HG02840 (cell line): ENCODE measurements around the gene TTI1.

ENCODE experiments used
- ATAC-seq: cut with Tn5 transposase; IDR thresholded peaks from one replicate; pipeline ENCODE4 v1.9.1; 2021; ENCODE audit warnings: mild to moderate bottlenecking, moderate library complexity, moderate number of reproducible peaks; ENCODE audit not compliant: unreplicated experiment, low FRiP score

Gene TTI1

DNA sequence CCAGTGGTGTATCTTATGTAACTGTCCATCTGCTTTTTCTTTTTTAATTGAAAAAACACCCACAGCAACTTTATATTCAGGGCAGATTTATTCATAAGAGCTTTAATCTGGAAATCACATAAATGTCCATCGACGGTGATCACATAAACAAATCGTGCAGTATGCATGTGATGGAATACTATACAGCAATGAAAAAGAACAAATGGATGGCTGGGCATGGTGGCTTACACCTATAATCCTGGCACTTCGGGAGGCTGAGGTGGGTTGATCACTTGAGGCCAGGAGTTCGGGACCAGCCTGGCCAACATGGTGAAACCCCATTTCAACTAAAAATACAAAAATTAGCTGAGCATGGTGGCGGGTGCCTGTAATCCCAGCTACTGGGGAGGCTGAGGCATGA lies 91.3 kb downstream of the TTI1 start:
- ATAC-seq: no peak

DNA sequence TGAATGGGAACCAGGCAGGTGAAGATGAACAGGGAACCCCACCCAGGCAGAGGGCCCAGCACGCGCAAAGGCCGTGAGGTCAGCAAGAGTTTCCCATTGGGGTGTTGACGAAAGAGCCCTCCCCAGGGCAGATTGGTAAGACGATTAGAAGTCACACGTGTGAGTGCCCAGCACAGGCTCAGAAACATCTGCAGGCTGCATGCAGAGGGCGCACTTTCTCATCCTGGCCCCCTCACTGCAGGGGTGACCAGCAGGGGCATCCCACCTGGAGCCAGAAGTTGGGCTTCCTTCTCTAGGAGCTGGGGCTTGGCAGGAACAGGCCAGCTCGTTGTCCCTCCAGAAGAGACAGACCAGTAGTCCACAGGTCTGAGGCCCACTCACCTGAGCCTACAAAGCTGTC lies 91.9 kb downstream of the TTI1 start:
- ATAC-seq: no peak

DNA sequence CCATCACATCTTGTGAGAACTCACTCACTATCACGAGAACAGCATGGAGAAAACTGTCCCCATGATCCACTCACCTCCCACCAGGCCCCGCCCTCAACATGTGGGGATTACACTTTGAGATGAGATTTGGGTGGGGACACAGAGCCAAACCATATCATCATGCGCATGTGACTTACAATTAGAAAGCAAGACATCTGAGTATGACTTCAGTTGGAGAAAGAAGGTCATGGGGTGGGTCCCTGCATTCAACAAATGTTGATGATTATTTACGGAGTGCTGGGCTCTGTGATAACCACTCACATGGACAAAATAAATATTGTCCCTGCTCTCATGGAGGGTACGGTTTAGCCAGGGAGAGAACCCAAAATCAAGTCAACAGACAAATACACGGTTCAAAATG lies 92.4 kb downstream of the TTI1 start:
- ATAC-seq: no peak

DNA sequence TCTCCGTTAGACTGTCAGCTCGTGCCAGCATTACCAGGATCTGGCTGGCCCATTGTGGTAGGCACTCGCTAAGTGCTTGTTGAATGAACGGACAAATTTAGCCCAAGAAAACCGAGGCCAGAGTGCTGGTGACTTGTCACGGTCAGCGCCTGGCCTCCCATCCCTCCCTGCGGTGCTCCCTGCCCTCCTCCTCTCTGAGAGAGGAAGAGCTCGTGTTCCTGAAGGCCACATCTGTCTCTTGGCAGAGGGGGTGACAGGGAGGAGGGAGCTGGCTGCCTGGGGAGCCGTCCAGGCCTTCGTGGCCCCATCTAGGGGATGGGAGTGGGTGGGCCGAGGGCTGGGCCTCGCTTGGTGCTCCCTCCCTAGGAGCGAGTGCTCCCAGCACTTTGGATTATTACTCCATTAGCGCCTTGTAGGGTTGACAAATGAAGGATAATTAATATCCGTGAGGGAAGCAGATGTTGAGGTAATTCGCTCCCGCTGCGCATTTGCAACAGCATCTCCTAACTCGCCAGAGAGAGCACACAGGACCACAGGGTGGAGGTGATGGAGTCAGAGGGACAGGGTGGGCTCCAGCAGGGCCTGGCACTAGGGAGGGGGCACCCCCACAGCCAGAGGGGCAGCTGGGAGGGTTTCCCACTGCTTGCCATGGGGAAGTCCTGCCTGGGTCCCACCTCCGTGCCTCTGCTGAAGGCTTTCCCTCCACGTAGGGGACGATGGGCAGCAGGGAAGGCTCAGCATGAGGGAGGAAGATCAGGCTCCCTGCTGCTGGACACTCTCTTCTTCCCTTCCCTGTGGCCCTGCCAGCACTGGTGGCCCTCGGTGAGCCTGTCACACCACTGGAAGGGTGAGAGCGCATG lies 93.3 kb downstream of the TTI1 start:
- no peak for ATAC-seq

DNA sequence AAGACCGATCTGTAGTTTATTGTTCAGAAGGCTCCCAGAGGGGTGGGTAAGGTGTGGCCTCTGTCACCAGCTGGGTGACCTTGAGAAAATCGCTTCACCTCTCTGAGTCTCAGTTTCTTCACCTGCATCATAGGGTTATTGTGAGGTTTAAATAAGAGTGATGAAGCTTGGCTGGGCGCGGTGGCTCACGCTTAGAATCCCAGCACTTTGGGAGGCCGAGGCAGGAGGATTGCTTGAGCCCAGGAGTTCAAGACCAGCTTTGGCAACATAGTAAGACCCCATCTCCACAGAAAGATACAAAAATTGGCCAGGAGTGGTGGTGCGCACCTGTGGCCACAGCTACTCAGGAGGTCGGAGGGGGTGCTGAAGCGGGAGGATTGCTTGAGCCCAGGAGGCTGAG lies 94.3 kb downstream of the TTI1 start:
- ATAC-seq: no peak

DNA sequence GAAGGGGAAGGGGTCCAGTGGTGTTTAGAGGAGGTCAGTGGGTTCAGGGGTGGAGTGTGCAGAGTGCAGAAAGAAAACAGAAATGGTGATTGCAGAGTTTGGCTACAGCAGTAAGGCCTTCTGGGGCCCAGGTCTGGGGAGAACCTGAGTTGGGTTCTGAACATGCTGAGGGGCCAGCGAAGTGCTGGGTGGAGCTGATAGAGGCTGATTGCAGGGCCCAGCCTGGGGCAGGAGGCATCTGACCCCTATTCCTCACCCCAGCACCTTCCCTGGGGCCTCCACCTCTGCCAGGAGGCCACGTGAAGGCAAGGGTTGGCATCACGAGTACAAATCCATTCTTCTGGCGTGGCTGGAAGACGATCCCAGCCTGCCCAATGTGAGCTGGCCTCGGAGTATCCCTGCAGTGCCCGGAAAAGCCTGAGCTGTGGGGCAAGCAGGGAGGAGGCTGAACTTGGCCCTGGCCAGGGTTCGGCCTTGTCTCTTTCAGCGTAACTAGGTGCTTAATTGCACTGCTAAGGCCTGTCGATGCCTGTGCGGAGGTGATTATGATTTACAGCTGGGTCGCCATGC lies 95.0 kb downstream of the TTI1 start:
- no peak for ATAC-seq

DNA sequence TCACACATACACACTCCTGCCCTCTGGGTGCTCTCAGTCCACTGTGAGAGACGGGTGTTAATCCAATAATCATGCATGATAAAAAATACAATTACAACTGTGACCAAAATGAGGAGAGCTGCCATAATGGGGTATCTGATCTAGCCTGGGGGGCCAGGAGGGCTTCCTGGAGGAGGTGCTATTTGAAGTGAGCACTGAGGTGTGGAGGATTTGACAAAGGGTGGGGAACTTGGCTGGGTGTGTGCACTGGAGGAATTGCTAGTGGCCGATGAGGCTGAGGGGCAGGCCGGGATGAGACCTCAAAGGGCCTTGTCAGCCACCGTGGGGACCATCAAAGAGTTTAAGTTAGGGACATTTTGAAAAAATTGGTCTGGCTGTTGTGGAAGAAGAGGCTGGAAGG lies 95.6 kb downstream of the TTI1 start:
- no peak for ATAC-seq

DNA sequence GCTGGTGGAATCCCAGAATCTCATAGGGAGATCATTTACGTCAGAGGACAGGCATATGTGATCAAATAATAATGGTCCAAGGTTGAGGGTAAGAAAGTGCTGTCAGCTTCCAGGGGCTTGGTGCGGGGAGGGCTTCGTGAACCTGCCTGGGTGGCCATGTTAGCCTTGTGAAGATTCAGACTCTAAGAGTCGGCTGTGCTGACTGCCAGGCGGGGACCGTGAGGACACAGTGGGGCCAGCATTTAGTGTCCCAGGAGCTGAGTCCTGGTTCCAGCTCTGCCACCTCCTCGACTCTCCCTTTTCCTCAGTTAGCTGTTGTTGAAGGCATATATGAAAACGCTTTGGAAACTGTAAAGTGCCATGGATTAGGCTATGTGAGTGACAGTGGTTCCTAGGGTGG lies 96.8 kb downstream of the TTI1 start:
- no peak for ATAC-seq

DNA sequence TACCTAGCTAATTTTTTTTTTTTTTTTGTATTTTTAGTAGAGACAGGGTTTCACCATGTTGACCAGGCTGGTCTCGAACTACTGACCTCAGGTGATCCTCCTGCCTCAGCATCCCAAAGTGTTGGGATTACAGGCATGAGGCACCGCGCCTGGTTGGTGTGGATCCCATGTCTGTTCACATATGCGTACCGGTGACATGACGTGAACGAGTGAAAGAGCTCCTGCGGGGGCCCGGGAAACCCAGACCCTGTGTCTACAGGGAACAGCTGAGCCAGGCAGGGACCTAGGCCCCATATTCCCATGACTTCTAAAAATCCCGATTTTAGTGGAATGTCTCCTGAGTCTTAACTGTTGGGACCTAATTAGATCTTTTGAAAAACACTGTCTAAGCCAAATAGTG lies 97.2 kb downstream of the TTI1 start:
- ATAC-seq: no peak

DNA sequence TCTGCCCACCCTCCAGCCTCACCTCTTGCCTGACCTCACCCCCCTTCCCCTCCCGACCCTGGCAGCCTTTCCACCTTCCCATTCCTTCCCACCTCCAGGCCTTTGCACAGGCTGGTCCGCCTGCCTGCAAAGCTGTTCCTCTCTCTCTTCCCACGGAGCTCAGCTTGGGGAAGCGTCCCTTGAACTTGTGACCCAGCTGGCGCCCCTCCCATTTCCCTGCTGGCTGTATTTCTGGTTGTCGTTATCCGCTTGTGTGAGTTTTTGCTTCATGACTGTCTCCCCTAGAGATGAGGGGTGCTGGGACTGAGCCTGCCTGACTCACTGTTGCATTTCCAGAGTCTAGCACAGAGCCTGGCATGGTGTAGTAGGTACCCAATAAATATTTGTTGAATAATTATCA lies 97.8 kb downstream of the TTI1 start:
- ATAC-seq: no peak

DNA sequence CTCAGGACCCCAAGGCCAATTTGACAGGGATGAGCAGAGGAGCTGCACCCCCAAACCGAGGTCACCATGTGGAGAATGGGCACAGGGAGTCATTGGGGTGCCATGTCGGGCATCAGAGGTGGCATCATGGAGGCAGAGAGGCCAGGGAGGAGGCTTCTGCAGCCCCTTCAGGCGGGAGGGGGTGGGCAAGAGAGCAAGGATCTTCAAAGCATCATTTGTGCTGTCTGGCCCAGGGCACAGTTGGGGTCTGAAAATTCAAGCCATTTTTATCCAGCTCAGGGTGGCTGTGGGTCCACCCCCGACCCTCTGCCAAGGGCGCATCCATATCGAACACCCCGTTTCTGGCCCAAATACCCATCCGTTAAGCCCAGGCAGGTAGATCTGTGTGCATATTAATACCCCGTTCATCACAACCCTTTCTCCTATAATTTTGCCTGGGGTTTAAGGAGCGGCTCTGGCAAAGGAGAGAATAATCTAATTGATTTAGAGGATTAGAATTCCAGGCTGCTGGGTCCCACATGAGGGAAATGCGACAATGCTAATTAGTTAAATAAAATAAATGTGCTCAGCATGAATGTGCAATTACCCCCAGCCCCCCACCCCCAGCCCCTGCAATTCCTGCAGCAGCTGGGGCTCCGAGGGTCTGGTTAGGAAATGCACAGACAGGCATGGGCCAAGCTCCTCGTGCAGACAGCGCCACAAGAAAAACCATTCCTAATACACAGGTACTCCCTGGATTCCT lies 98.5 kb downstream of the TTI1 start:
- no peak for ATAC-seq

DNA sequence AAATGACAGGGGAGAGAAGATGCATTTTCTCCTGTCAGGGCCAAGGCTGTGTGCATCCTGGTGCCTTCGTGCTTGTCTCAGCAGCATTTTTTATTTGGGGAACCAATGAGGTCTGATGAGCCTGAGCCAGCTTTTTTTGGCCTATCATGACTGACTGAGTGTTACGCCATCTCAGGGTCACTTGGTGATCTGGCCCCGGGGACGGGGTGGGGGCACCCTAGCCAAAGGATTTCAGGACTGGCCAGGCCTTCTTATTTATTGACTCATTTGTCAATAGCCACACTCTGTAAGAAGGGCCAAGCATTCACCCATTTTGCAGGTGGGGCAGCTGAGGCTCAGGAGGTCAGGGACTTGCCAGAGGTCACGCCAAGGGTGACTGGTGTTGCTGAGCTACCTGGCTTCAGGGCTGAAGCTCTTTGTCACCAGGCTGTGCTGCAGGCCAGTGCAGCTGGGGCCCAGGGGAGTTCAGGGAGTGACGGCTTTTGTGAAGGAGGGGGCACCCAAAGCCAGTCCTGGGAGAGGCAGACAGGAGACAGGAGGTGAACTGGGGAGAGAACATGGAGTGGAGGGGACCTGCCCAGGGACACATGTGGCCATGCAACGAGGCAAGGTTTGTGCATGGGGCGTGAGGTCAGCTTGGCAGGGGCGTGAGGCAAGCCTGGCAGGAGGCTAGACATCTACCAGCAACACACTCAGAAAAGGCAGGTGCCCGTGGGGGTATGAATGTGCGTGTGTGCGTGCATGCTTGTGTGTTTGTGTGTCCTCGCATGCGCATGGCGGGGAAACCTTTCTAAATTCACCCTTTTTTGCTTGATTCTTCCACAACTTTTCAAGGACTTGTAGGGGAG lies 99.2 kb downstream of the TTI1 start:
- ATAC-seq: no peak
